ENCODE results near the gene LHPP.

DNA sequence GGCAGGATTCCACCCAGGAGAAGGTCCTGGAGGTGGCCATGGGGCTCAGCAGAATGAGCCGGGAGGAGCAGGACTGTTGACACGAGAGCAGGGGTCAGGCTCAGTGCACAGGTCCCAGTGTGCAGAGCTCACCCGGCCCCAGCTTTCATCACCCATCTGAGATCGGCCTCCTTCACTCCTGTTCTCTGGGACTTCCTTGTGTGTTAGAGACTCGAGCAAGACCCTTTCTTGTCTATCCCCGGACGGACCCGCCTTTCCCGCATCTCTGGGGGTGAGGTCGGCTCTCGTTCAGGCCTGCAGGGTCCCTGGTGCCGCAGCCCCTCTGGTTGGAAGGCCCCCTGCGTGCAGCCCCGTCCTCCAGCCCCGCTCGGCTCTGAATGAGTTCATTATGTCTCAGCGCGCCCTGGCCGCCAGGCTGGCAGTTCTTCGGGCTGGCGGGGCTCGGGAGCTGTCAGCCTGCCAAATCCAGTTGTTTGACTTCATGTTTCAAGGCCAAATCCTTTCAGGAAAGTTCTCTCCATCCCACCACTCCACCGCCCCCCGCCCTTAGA, 127.9 kb downstream of the LHPP start:
- TF ChIP-seq YY1 (IDR thresholded peaks at IDR 0.05; ENCODE audit: insufficient read depth, insufficient read length) = no peak
- TF ChIP-seq ZNF274 (IDR thresholded peaks at IDR 0.05; ENCODE audit: low read depth, low read length) = no peak
- no peak for TF ChIP-seq SUZ12 (IDR thresholded peaks at IDR 0.05; ENCODE audit: extremely low read depth, insufficient read depth, insufficient read length)
